ENCODE results near the gene IP6K1.

Gene IP6K1

DNA sequence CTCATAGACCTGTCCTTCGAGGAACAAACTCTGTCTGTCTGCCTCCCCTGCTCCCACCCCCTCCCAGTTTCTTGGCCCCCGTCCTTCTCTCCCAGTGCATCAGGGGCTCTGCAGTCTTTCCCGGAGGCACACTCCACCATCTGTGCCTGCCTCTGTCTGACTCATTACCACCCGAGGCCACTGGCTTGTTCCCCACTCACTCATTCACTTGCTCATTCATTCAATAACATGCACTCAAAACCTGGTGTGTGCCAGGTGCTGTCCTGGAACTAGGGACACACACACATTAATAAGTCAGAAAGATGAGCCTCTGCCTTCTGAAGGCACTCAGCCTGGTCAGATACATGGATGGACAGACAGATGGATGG, 79.2 kb downstream of the IP6K1 start:
- H3K9me3 ChIP-seq (ENCODE audit: severe bottlenecking) = no peaks in the 10 kb centered on the region
- H3K27me3 ChIP-seq (ENCODE audit: insufficient read depth, poor library complexity, severe bottlenecking) = no peaks in the 10 kb centered on the region
- H3K36me3 ChIP-seq (ENCODE audit: low read depth) = peaks cover 12% of the 10 kb centered on the region
- DNase-seq (ENCODE audit: low spot score) = no peak
- H3K4me3 ChIP-seq (ENCODE audit: severe bottlenecking) = no peak overlapping the region
- TF ChIP-seq, protein P1, sequence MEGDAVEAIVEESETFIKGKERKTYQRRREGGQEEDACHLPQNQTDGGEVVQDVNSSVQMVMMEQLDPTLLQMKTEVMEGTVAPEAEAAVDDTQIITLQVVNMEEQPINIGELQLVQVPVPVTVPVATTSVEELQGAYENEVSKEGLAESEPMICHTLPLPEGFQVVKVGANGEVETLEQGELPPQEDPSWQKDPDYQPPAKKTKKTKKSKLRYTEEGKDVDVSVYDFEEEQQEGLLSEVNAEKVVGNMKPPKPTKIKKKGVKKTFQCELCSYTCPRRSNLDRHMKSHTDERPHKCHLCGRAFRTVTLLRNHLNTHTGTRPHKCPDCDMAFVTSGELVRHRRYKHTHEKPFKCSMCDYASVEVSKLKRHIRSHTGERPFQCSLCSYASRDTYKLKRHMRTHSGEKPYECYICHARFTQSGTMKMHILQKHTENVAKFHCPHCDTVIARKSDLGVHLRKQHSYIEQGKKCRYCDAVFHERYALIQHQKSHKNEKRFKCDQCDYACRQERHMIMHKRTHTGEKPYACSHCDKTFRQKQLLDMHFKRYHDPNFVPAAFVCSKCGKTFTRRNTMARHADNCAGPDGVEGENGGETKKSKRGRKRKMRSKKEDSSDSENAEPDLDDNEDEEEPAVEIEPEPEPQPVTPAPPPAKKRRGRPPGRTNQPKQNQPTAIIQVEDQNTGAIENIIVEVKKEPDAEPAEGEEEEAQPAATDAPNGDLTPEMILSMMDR (IDR thresholded peaks at IDR 0.05; ENCODE audit: poor library complexity, severe bottlenecking) = no peak
- no peak overlapping the region for H3K27ac ChIP-seq (ENCODE audit: poor library complexity, severe bottlenecking)
- no peak for ATAC-seq (ENCODE audit: low read depth)
- H3K4me1 ChIP-seq (ENCODE audit: insufficient read depth, poor library complexity, severe bottlenecking) = no peaks in the 10 kb centered on the region

DNA sequence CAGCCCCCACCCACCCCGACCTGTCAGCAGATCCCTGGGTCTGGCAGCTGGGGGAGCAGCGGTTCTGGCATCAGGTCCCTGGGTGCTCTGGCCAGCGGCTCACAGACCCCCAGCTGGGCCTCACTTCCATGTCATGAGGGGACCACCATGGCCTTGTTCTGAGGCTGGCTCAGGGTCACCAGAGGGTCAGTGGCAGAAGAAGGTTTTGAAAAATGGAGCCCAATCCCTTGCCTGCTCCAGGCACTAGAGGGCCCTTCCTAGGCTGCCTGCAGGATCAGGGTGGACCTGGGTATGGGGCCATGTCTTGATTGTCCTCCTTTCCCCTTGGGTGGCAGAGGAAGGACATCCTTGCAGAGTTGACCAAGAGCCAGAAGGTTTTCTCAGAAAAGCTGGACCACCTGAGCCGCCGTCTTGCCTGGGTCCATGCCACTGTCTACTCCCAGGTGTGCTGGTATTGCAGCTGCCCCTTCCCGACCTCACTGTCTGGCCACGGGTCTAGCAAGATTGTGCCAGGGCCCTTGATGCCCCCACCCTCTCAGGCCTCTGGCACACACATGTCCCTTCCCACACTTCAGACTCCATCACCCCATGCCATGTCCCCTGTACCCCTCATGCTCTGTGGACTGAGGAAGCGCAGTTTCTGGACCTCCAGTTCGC, 79.8 kb downstream of the IP6K1 start:
- ATAC-seq (ENCODE audit: low read depth) = no peak
- Histone ChIP-seq H3K4me3 (ENCODE audit: severe bottlenecking) (no peak overlapping the region), H3K9me3 (ENCODE audit: severe bottlenecking) (no peaks in the 10 kb centered on the region), H3K27me3 (ENCODE audit: insufficient read depth, poor library complexity, severe bottlenecking) (no peaks in the 10 kb centered on the region), H3K27ac (ENCODE audit: poor library complexity, severe bottlenecking) (no peak overlapping the region), H3K4me1 (ENCODE audit: insufficient read depth, poor library complexity, severe bottlenecking) (no peaks in the 10 kb centered on the region), H3K36me3 (ENCODE audit: low read depth) (peaks cover 12% of the 10 kb centered on the region)
- TF ChIP-seq, protein P1 (IDR thresholded peaks at IDR 0.05; ENCODE audit: poor library complexity, severe bottlenecking) = no peak
- no peak for DNase-seq (ENCODE audit: low spot score)

DNA sequence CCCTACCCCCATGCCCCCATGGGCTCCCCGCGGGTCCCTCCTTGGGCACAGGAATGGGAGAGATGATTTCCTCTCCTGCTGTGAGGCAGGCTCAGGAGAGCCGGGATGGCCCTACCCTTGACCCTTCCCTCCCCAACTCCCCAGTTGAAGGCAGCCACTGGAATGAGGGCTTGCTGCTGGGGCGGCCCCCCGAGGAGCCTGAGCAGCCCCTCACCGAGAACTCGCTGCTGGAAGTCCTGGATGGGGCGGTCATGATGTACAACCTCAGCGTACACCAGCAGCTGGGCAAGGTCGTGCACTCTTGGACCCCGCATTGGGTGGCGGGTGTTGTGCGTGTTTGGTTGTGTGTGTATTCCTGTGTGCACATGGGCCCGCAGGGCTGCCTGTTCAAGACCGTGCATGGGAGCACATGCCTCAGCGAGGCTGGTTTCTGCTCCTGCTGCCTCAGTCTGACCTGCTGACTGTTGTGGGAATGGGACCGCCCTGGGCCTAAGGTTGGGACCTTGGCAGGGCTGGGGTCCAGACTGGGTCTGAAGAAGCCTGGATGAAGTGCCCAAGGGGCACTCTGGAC, 80.9 kb downstream of the IP6K1 start:
- Histone ChIP-seq H3K27ac (ENCODE audit: poor library complexity, severe bottlenecking) (no peak overlapping the region), H3K4me3 (ENCODE audit: severe bottlenecking) (no peak overlapping the region), H3K36me3 (ENCODE audit: low read depth) (peaks cover 12% of the 10 kb centered on the region), H3K27me3 (ENCODE audit: insufficient read depth, poor library complexity, severe bottlenecking) (no peaks in the 10 kb centered on the region), H3K4me1 (ENCODE audit: insufficient read depth, poor library complexity, severe bottlenecking) (no peaks in the 10 kb centered on the region), H3K9me3 (ENCODE audit: severe bottlenecking) (no peaks in the 10 kb centered on the region)
- ATAC-seq (ENCODE audit: low read depth) = no peak
- DNase-seq (ENCODE audit: low spot score) = no peak
- TF ChIP-seq, protein P1 (IDR thresholded peaks at IDR 0.05; ENCODE audit: poor library complexity, severe bottlenecking) = no peak

DNA sequence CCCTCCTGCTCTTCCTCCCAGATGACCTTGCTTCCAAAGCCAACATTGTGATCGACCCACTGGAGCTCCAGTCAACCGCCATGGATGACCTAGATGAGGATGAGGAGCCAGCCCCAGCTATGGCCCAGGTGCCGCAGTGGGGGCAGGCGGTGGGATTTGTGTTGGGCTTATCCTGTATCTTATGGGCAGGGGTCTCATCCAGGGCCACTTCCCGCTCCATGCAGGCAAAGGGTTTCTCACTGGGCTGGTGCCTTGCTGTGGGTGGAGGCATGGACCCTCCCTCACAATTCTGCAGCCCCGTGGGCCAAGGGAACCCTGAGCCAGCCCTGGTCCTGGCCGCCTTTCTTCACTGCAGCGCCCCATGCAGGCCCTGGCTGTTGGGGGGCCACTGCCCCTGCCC, 81.7 kb downstream of the IP6K1 start:
- Histone ChIP-seq H3K4me1 (ENCODE audit: insufficient read depth, poor library complexity, severe bottlenecking) (no peaks in the 10 kb centered on the region), H3K9me3 (ENCODE audit: severe bottlenecking) (no peaks in the 10 kb centered on the region), H3K36me3 (ENCODE audit: low read depth) (peaks cover 12% of the 10 kb centered on the region), H3K4me3 (ENCODE audit: severe bottlenecking) (no peak overlapping the region), H3K27me3 (ENCODE audit: insufficient read depth, poor library complexity, severe bottlenecking) (no peaks in the 10 kb centered on the region), H3K27ac (ENCODE audit: poor library complexity, severe bottlenecking) (no peak overlapping the region)
- no peak for DNase-seq (ENCODE audit: low spot score)
- TF ChIP-seq, protein P1 (IDR thresholded peaks at IDR 0.05; ENCODE audit: poor library complexity, severe bottlenecking) = no peak
- no peak for ATAC-seq (ENCODE audit: low read depth)

DNA sequence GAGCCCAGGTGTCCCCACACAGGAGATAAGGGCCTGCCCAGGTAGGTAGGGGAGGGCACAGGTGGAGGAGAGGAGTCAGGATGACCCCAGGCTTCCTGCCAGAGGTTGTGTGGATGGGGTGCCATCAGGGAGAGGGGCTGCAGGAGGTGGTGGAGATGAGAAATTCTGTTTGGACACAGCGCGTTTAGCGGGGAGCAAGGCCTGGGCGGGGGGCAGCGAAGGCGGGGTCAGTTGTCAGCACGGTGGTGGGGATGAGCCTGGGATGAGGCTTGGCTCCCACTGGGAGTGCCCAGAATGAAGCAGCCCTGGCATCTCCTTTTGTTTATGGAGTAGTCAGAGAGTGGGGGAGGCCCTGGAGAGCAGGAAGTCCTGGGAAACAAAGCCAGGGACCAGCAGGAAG, 82.4 kb downstream of the IP6K1 start:
- H3K4me3 ChIP-seq (ENCODE audit: severe bottlenecking) = no peak overlapping the region
- H3K4me1 ChIP-seq (ENCODE audit: insufficient read depth, poor library complexity, severe bottlenecking) = no peaks in the 10 kb centered on the region
- no peak for DNase-seq (ENCODE audit: low spot score)
- no peaks in the 10 kb centered on the region for H3K9me3 ChIP-seq (ENCODE audit: severe bottlenecking)
- TF ChIP-seq, protein P1 (IDR thresholded peaks at IDR 0.05; ENCODE audit: poor library complexity, severe bottlenecking) = no peak
- H3K27ac ChIP-seq (ENCODE audit: poor library complexity, severe bottlenecking) = no peak overlapping the region
- ATAC-seq (ENCODE audit: low read depth) = no peak
- H3K36me3 ChIP-seq (ENCODE audit: low read depth) = peaks cover 12% of the 10 kb centered on the region
- no peaks in the 10 kb centered on the region for H3K27me3 ChIP-seq (ENCODE audit: insufficient read depth, poor library complexity, severe bottlenecking)

All from RWPE2 (cell line).